ENCODE results near the gene YBX1. TPM values are rescaled to one million over a fixed set of nuclear protein-coding genes. Genes with fewer than 3 reads are reported as not detected.
"Not testable (repeated sequence)": the region's sequence is repeated elsewhere in the genome, so short reads cannot be mapped to it uniquely, and the experiment has no call there.

YBX1 gene
- total RNA-seq, 6 experiments from 2014 or later: 736 to 879 (median 836) TPM

- peak; percentile 28 for DNase-seq
- H3K27me3 Mint-ChIP-seq (ENCODE audit: insufficient read depth): peaks cover 6% of the 10 kb centered on the region
- peak overlapping the region; percentile 98 for H3K27ac Mint-ChIP-seq
- no peak for TF ChIP-seq CTCF (IDR thresholded peaks at IDR 0.05)
- H3K4me1 Mint-ChIP-seq (ENCODE audit: low read depth): peaks cover 64% of the 10 kb centered on the region
- H3K9me3 Mint-ChIP-seq: no peaks in the 10 kb centered on the region
- H3K36me3 Mint-ChIP-seq (ENCODE audit: low read depth): peaks cover 29% of the 10 kb centered on the region
- peak overlapping the region; percentile 87 for H3K4me3 Mint-ChIP-seq
Observed at GRCh38 chr1:42680921-42681683, 1.1 kb upstream of the YBX1 start.

GRCh38 chr1:42682484-42682738 is 193 bp downstream of the YBX1 start:
- not testable (repeated sequence) for DNase-seq; H3K27me3 Mint-ChIP-seq (ENCODE audit: insufficient read depth); H3K9me3 Mint-ChIP-seq
- Mint-ChIP-seq H3K36me3 (ENCODE audit: low read depth) (peaks cover 24% of the 10 kb centered on the region), H3K27ac (peak overlapping the region; percentile 98), H3K4me1 (ENCODE audit: low read depth) (peaks cover 76% of the 10 kb centered on the region), H3K4me3 (peak overlapping the region; percentile 87)

- no peaks in the 10 kb centered on the region for H3K9me3 Mint-ChIP-seq
- TF ChIP-seq CTCF (IDR thresholded peaks at IDR 0.05): no peak; the same call in 1 of the 2 replicates
- peak overlapping the region; percentile 82 for H3K27ac Mint-ChIP-seq
- DNase-seq: peak; percentile 44
- peak overlapping the region; percentile 99 for H3K4me3 Mint-ChIP-seq
- H3K36me3 Mint-ChIP-seq (ENCODE audit: low read depth): peaks cover 29% of the 10 kb centered on the region
- peaks cover 6% of the 10 kb centered on the region for H3K27me3 Mint-ChIP-seq (ENCODE audit: insufficient read depth)
- peaks cover 78% of the 10 kb centered on the region for H3K4me1 Mint-ChIP-seq (ENCODE audit: low read depth)
Observed at GRCh38 chr1:42682739-42683531, 717 bp downstream of the YBX1 start.

DNA sequence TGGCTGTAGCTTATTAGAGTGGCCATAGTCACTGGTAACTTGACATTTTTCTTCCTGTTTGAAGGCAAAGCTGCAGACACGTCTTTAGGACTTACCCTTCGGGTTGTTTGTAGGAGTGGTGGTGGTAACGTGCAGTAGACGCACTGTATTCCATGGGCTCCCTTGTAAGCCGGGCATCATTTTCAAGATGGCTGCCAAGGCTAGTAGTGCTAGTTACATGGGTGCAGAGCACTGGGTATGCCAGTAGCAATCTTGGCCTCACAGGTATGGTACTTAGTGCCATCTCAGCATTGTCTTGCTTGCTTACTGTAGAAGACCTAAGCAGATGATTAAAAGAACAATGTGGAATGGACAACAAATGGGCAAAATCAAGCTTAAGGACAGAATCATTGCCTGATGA is 1.9 kb downstream of the YBX1 start:
- no peaks in the 10 kb centered on the region for H3K9me3 Mint-ChIP-seq
- H3K4me1 Mint-ChIP-seq (ENCODE audit: low read depth): peaks cover 80% of the 10 kb centered on the region
- peak; percentile 20 for DNase-seq

GRCh38 chr1:42686418-42686817 is 4.2 kb downstream of the YBX1 start:
- no peaks in the 10 kb centered on the region for H3K9me3 Mint-ChIP-seq
- H3K36me3 Mint-ChIP-seq (ENCODE audit: low read depth): peaks cover 31% of the 10 kb centered on the region
- peaks cover 80% of the 10 kb centered on the region for H3K4me1 Mint-ChIP-seq (ENCODE audit: low read depth)
- no peak overlapping the region for H3K27ac Mint-ChIP-seq
- TF ChIP-seq CTCF (IDR thresholded peaks at IDR 0.05): no peak
- peaks cover 6% of the 10 kb centered on the region for H3K27me3 Mint-ChIP-seq (ENCODE audit: insufficient read depth)
- no peak for DNase-seq
- H3K4me3 Mint-ChIP-seq: no peak overlapping the region; the same call in 1 of the 2 replicates

More for the DNA sequence above, 1.9 kb downstream of the YBX1 start:
- Mint-ChIP-seq H3K27ac (peak overlapping the region; percentile 82), H3K27me3 (ENCODE audit: insufficient read depth) (peaks cover 6% of the 10 kb centered on the region), H3K36me3 (ENCODE audit: low read depth) (peaks cover 31% of the 10 kb centered on the region), H3K4me3 (peak overlapping the region; percentile 99)
- TF ChIP-seq CTCF (IDR thresholded peaks at IDR 0.05): no peak

DNA sequence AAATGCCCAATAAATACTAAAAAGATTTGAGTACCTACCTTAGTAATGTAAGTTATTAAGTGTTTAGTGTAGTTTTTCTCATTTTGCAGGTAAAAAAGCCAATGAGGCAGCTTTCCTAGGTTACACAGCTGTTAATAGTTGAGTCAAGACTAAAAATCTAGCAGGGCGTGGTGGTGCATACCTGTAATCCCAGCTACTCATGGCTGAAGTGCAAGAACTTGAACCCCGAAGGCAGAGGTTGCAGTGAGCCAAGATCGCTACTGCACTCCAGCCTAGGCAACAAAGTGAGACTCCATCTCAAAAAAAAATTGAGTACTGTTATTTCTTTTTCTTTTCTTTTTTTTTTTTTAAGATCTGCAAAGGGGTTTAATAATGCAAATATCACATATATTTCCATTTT is 7.7 kb downstream of the YBX1 start:
- no peak overlapping the region for H3K4me3 Mint-ChIP-seq
- H3K27me3 Mint-ChIP-seq (ENCODE audit: insufficient read depth): no peaks in the 10 kb centered on the region
- TF ChIP-seq CTCF (IDR thresholded peaks at IDR 0.05): no peak
- DNase-seq: no peak
- H3K27ac Mint-ChIP-seq: no peak overlapping the region
- H3K9me3 Mint-ChIP-seq: no peaks in the 10 kb centered on the region
- H3K4me1 Mint-ChIP-seq (ENCODE audit: low read depth): peaks cover 97% of the 10 kb centered on the region
- H3K36me3 Mint-ChIP-seq (ENCODE audit: low read depth): peaks cover 39% of the 10 kb centered on the region
